NCI-H82 treated with DMSO at 0.1 percent for 48 hours (cell line): ENCODE measurements around the gene RAD51B.
"Not testable (repeated sequence)": the region's sequence is repeated elsewhere in the genome, so short reads cannot be mapped to it uniquely, and the experiment has no call there.

Source experiments
- DNase-seq: peaks from one replicate; lab custom pipeline; 2025; ENCODE audit not compliant: unreplicated experiment; lab: John Stamatoyannopoulos, UW

Gene RAD51B

DNA sequence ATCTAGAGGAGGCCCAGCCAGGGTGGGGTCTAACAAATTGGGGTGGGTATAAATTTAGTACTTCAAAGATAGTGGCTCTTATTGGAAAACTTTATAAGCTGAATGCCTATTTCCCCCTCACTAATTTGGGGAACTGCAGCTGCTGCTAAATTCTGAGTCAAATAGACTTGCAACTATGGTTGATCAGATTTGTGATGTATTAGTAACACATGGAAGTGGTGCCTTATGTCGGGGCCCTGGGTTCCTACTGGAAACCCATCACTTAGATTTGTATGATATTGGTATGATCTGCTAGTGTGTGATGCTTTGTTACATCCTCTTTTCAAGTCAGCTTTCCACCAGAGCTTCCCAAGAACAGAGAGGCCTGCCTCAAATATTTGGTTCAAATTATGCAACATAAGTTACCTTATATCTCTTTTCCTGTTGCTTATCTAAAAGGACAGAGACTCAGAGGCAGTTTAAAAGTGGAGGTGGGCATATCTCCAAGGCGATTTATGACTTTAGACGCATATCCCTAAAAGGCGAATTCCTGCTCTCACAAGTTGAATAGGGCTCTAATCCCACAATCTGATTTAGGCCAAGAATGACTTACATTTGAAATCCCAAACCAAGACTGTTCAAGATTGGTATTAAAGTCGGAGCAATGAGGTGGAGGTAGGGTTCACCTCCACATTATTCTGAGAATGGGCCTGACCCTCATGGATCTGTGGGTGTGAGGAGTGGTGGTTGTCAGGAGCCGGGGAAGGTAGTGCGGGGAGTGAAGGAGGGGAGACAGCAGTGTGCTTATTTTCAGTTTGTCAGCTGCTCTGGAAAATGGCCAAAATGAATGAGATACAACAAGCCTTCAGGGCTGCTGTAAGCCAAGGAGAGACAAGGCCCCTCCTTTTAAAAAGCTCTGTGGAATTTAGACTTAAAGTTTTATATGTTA is 425.8 kb downstream of the RAD51B start:
- DNase-seq, result no peak

GRCh38 chr14:68246074-68246785 is 426.7 kb downstream of the RAD51B start:
- DNase-seq, result no peak

DNA sequence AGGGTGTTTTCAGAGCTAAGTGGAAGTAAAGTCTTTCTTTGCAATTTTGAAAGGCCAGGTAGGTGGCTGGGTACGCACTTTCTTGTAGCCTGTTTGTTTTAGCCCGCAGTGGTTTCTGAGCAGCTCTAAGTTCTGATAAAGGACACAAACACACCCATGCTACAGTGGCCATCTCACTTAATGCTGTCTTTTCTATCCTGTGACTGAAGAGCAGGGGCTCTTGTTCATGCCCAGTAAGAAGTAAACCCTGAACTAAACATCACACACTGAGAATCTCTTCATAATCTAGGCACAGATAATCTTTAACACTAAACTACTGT is 427.2 kb downstream of the RAD51B start:
- DNase-seq, result no peak

GRCh38 chr14:68247274-68247673 is 427.7 kb downstream of the RAD51B start:
- no peak for DNase-seq

DNA sequence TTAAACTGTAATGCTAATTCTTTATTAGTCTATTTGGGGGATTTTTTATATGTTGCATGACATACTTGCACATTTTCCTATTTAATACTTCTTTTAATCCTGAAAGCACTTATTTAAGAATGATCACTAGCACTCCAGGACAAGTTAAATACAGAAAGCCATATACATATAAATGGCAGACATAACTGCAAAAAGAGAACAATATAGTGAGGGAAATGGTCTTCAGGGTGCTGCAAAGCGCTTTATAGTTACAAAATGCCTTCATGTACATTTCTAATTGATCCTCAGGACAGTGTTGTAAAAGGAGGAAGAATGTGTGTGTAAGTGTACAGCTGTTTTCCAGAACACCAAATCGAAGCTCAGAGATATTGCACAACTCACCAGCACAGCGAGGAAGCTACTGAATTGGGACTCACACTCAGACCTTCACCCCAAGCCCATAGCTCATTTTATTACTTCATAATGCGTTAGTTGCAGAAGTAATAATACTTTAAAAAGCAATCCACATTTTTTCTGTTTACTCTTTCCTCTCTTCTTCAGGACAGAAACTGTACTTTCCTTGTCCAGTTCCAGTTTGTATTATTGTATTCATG is 428.2 kb downstream of the RAD51B start:
- DNase-seq, result no peak

- DNase-seq, result no peak
Observed at GRCh38 chr14:68248481-68249255, 429.1 kb downstream of the RAD51B start.

DNA sequence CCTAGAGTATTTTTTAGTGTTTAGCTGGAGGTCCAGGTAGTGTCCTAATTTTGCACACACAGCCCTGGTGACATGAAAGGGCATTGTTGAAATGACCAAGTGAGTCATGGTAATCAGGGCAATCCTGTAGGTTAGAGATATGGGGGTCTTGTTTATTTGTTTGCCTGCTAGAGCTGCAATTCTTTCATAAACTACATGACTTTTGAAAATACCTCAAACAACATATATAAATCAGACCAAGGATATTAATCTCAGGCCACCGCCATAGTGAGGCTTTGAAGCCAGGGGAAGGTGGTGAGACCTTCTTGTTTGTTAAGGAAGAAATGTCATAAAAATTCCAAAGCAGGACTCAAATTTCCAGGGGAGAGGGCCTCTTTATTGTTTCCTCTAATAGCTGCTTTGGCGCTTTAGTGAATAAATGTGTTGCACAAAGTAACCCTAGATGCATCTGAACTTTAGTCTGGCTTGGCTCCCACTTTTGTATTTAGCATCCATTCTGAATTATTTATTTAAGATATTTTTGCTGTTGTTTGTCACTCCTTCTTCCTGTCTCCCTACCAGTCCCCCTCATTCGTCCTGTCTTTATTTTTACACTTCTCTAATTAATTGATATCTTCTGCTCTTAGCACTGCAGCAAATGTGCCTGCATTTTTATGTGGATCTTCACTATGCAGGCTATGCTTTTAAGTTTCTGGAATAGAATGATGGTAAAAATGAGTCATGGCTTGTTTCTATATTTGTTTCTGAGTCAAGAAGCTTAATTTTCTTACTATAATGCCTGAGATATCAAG is 430.3 kb downstream of the RAD51B start:
- DNase-seq, result no peak

DNA sequence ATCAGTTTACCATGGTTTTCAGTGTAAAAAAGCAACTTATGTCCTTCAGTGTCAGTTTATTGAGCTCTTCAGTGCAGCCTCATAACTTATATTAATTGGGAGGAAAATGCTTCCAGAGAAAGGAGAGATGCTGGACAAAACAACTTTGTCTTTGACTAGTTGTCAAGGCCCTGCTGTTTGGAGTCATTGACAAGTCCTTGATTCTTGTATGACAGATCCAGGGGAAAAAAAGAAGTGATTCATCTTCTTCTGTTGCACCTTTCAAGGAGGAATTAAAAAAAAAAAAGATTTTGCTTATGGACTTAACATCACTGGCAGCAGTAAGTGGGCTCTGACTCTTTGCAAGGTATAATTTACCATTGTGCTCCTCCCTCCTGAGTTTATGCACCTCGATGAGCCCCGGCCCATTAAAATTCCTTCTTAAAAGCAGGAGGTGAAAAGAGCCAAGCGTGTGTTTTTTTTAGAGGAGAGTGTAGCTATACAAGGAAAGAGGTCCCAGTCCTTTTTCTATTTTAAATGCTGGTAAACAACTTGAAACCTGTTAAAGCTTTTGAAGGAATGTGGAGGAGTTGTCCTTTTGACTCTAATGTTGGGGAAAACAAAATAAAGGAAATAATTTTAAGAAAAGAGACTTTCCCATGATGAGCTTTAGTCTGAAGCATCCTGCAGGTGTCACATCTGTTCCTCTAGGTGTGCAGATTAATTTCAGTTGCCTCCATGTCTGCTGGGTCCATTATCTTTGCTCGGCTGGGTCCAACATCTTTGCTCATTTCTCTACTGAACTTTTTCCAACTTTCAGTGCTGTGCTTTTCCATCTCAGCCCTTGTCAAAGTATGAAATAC is 431.6 kb downstream of the RAD51B start:
- DNase-seq, result no peak

GRCh38 chr14:68251769-68252100 is 432.2 kb downstream of the RAD51B start:
- DNase-seq, result no peak

- DNase-seq, result no peak
Observed at GRCh38 chr14:68253160-68253780, 433.7 kb downstream of the RAD51B start.

DNA sequence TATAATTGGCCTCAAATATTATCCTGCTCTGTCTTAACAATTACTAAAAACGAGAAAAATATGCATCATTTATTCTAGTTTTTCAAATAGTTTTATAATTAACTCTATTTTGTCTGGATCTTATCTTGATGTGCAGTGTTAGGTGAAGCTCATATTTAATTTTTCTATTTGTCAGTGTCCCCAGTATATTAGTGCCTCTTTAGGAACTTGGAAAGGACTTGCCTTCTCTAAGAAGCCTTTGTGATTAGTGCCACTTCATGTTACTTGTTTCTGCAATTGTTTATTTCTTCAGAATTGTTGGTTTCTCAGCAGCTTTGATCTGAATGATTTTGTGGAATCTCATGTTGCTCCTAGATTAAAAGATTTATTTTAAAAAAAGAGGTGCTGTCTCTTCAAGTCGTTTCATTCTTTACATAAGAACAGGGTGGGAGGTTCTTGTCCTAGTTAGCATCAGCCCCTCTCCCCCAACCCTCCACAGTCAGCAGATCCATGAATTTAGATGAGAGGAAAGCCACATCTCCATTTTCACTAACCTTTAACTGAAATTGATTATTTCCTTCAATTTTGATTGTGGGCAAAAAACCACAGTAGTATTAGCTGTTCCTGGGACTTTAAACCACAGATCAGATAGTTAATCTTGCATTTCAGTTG is 434.4 kb downstream of the RAD51B start:
- no peak for DNase-seq

GRCh38 chr14:68254669-68255527 is 435.3 kb downstream of the RAD51B start:
- DNase-seq, result no peak

- DNase-seq, result no peak
Observed at GRCh38 chr14:68255693-68256178, 436.2 kb downstream of the RAD51B start.

GRCh38 chr14:68257969-68258368 is 438.4 kb downstream of the RAD51B start:
- DNase-seq, result no peak

- DNase-seq, result not testable (repeated sequence)
Observed at GRCh38 chr14:68258995-68259394, 439.4 kb downstream of the RAD51B start.

DNA sequence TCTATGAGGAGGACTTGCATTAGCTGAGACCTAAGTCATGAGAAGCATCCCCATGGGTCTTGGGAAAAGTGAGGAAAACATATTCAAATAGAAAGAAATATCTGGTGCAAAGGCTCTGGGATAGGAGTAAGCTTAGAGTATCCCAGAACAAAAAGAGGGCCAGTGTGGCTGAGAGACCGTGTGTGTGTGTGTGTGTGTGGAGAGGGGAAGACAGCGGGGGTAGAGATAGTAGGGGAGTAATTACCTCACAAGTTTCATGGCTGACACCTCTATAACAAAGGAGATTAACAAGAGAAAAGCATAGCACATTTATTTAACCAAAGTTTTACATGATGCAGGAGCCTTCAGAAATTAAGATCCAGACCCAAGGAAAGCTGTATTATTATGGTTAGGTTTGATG is 440.5 kb downstream of the RAD51B start:
- DNase-seq, result no peak

DNA sequence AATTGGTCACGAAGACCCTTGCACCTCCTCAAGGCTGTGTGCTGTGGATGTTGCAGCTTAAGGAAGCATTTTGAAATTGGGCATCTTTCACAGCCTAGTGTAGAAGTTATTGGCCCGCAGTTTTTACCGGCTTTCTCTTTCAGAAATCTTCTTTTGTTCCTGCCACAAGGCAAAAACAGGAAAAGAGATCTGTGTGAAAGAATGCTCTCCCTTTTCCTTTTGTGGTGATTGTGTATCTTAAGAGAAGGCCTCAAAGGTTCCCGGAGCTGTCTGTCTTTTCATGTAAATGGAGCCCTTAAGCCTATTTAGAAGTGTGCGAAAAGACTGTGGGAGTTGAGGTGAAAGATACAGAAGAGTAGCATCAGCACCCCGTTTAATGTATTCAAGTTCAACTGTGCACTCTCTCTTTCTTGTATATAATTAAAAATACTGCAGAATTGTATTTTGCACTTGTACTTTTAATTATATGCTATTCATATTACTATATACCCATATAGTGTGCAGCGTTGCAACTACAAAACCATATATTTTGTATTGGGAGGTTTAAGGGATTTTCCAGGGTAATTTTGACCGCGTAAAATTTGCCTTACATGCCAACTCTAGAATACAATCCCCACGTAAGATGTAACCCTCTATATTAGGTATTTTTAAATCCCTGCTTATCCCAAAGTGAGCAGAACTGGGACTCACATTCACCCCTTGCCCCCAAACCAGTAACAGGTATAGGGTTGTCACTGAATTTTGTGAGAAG is 441.7 kb downstream of the RAD51B start:
- DNase-seq, result no peak
